ENCODE data around the gene OSBP.

The OSBP gene

DNA sequence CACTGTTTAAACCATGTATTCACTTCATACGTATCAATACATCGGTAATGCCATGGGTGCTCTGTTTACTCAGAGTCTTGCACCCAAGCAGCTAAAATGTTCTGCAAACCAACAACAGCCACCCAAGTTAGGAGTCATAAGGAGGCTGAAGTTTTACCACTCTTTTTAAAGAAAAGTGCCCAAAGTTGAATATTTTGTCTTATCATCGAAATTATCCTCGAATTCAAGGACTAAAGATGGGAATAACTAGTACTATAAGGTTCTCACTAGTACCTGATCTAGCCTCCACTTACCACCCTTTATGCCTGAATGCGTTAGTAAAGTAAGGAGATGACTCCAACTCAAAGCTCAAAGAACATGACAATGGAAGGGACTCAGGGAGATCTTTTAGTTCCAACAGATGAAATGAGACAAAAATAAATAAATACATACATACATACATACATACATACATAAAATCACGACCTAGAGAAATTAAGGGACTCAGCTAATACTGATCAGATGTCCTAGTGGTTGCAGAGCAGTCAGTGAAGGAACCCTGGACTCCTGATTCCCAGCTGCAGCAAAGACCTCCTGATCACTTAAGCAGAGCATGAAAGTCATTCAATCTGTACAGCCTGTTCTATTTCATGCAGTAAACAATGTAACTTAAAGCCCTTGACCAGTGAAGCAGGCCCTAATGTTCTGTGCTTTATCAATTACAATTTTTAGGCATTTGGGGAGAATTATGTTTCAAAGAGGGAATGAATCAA lies 7.7 kb downstream of the OSBP start:
- no peak for DNase-seq (ENCODE audit: low spot score)

- DNase-seq (ENCODE audit: low spot score): no peak
Measured at GRCh38 chr11:59602432-59602831, 13.1 kb downstream of the OSBP start.

DNA sequence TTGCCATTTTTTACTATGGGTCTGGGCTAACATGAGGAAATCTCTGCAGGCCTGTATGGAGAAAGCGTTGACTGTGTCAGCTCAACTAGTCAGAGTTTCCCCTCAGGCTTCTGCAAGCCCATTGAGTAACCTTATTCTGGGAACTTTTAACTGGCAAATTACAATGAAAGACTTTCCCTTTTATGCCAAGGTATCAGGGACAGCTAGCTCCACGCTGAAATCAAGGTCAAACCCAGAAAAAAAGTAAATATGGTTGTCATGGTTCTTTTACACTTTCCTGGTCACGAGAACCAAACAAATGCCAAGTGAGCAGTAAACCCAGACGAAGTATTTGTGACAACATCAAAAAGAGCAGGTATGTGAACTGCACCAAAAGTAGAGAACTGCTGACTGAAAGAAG lies 13.8 kb downstream of the OSBP start:
- DNase-seq (ENCODE audit: low spot score): no peak

- DNase-seq (ENCODE audit: low spot score): no peak
Measured at GRCh38 chr11:59600636-59601035, 14.9 kb downstream of the OSBP start.

DNA sequence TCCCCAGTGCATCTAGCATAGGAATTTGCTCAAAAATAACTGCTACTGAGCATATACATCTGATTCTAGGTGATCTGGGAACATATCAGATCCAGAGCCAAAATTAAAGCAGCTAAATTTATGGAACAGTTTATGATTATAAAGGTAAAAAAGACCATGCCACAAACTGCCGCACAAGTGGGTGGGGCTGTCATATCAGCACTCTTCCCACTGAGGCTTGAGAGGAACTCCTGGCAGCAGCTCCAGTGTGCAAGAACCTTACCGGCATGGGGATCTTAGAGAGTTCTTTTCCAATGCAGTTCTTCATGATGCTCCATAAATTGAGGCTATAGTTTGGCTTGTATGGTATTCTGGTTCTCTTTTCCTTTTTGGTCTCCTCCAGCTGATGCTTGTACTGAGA lies 15.3 kb downstream of the OSBP start:
- DNase-seq (ENCODE audit: low spot score): no peak

- DNase-seq (ENCODE audit: low spot score): no peak
Measured at GRCh38 chr11:59598961-59599360, 16.6 kb downstream of the OSBP start.

DNA sequence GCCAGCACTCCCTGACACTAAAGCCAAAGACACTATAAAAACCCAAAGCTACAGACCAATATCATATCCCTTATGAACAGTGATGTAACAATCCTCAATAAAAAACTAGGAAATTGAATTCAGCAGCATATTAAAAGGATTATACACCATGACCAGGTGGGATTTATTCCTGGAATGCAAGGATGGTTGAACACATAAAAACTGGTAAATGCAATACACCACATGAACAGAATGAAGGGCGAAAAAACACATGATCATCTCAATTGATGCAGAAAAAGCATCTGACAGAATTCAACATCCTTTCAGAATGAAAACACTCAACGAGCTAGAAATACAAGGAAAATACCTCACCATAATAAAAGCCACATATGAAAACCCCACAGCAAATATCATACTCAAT lies 31.3 kb downstream of the OSBP start:
- no peak for DNase-seq (ENCODE audit: low spot score)

DNA sequence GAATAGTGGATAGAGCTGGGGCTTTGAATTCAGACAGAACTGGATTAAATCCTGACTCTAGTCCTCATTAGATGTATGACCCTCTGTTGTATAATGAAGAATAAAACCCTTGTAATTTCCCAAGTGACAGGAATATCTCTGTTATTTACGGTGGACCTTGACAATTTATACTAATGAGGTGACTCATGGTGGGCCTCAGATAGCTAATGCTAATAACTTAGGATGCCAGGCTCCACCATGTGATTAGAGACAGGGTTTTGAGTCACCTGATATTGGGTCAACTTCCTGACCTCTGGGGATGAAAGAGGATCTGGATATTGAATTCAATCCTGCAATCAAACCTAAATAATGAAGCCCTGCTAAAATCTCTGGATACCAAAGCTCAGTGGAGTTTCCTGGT lies 33.6 kb downstream of the OSBP start:
- DNase-seq (ENCODE audit: low spot score): no peak

DNA sequence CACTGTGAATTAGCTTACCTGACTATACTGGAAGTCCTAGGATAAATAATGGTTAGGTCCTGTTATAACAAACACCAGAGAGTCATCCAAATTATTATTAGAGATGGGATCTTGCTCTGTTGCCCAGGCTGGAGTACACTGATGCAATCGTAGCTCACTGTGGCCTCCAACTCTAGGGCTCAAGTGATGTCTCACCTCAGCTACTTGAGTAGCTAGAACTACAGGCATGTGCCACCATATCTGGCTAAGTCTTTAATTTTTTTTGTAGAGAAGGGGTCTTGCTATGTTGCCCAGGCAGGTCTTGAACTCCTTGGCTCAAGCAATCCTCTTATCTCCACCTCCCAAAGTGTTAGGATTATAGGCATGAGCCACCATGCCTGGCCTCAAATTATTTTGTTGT lies 37.2 kb downstream of the OSBP start:
- no peak for DNase-seq (ENCODE audit: low spot score)

DNA sequence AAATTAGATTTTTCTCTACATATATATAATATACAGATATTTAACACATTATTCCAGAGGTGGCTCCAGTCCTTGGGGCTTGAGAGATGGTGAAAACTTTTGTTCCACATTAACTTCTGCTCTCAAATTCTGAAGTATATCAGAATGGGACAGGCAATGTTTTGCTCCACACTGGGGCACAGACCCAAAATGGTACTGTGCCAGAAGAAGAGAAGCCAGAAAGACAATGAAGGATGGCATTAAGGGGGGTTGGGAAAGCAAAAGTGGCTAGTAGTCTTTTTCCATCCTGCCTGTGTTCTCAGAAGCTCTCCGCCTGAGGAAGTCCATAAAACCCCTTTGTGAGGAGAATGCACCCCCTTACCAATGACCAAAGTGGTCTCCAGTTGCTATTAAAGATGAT lies 40.1 kb downstream of the OSBP start:
- no peak for DNase-seq (ENCODE audit: low spot score)

- no peak for DNase-seq (ENCODE audit: low spot score)
Measured at GRCh38 chr11:59574932-59575502, 40.6 kb downstream of the OSBP start.

DNA sequence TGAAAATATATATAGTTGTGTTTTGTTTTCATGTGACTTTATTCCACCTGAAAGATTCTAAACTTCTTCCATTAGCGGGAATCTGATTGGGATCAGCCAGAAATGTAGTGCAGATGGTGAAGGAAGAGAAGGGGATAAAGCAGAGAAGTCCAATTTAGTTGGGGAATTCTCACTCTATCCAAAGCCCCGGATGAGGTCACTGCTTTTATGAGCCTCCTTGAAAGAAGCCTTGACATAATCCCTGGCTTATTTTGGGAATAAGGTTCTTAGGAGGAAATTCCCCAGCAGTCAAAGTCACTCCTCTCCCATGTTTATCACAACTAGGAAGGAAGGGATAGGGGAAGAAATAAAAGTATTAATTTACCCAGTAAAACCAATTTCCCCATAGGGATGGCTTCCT lies 41.1 kb downstream of the OSBP start:
- no peak for DNase-seq (ENCODE audit: low spot score)

DNA sequence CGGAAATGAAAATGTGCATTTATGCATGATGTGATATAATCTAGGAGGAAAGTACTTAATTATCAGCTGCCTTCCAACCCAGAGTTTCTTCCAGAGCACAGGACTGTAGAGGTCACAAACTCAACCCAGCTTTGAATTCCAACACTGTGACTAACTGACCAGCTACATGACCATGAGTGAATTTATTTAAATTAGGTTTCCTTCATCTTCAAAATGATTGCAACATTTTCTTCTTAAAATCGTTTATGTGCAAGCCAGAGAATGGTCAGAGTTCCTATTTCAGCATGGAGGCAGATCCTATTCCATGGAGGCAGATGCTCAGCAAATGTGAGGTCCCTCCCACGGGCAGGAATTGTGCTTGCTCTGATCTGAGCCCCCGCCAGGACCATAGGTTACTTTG lies 42.4 kb downstream of the OSBP start:
- DNase-seq (ENCODE audit: low spot score): peak; percentile 67

GRCh38 chr11:59572091-59572490 lies 43.5 kb downstream of the OSBP start:
- DNase-seq (ENCODE audit: low spot score): no peak

DNA sequence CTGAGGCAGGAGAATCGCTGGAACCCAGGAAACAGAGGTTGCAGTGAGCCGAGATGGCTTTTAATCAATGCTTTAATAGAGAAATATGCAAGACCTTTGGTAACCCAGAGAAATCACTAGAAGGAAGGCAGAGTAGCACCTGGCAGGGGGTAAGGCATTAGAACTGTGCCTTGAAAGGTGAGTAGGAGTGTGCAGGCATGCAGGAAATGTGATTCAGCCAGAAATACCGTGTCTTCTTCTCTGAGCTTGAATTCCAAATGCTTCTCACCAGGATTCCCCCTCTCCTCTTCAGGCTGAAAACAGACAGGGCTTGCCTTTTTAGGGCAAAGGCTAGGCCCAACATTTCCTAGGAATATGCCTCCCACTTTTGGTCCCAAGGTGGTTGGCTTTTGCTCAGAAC lies 53.3 kb downstream of the OSBP start:
- DNase-seq (ENCODE audit: low spot score): no peak

GRCh38 chr11:59560702-59561473 lies 54.7 kb downstream of the OSBP start:
- DNase-seq (ENCODE audit: low spot score): peak; percentile 92

DNA sequence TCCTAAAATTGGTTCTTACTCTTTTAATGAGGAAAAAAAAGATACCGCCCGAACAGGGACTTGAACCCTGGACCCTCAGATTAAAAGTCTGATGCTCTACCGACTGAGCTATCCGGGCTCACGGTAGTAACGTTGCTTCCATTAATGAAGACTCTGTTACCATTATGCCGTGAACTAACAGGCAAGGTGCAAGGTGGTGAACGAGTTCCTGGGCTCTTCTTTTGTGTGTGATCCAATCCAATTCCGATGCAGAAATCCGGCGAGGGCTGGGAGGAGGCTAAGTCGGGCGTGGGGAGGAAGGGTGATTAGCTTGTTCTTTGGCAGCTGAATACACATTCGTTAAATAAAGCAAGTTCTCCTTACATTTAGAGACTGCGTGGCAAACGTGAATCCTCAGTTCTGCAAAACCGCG lies 55.3 kb downstream of the OSBP start:
- peak; percentile 43 for DNase-seq (ENCODE audit: low spot score)

DNA sequence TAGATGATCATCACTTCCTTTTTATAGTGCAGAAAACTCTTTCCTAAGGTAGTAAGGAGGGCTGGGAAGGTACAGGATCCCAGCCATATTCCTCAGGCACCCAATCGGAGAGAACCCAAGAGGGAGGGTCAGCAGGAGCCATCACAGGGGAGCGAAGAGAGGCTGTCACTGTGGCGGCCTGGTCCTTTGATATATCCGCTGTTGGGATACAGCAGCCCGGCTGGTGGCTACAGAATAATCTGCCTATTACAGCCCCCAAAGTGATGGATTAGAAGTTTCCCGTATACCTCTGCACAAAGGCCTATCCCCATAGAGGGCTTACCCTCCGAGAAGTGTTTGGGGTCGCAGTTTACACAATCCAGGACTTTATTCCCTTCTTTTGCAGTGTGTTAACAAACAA lies 55.7 kb downstream of the OSBP start:
- no peak for DNase-seq (ENCODE audit: low spot score)

- DNase-seq (ENCODE audit: low spot score): no peak
Measured at GRCh38 chr11:59558270-59558643, 57.3 kb downstream of the OSBP start.

GRCh38 chr11:59556917-59557348 lies 58.6 kb downstream of the OSBP start:
- DNase-seq (ENCODE audit: low spot score): peak; percentile 13

GRCh38 chr11:59556115-59556916 lies 59.3 kb downstream of the OSBP start:
- DNase-seq (ENCODE audit: low spot score): peak; percentile 49

DNA sequence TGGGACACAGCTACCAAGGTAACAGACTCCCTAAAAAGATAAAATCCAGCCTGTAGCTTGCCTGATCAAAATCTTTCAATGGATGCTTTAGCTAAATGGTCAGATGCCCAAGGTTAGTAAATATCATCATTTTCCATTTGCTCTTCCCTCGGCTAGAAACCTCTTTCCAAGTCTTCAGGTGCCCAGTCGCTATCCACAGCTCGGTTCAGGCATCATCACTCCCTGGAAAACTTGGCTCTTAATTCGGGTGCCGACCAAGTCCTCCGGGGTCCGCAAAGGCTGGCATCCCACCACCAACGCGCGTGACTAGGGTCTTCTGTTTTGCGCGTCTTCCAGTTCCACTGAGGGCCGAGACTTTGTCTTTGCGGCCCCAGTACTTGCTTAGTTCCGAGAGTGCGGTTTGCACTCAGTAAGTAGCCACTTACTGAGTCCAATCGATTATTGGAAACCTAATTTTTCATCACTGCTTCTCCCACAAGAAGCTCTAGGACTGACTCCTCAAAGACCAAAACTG lies 59.9 kb downstream of the OSBP start:
- DNase-seq (ENCODE audit: low spot score): no peak
